ENCODE results near the gene RNF133. TPM values are rescaled to one million over a fixed set of nuclear protein-coding genes. Genes with fewer than 3 reads are reported as not detected.

The RNF133 gene
- total and polyA plus RNA-seq, 2 donors from 2014 or later, result 1.3 TPM; not detected in 1

GRCh38 chr7:122652876-122653275 lies 46.0 kb downstream of the RNF133 start:
- no peak overlapping the region for H3K9ac ChIP-seq (ENCODE audit: low read length in 3 of 3)
- DNase-seq, result no peak
- no peaks in the 10 kb centered on the region for H3K27me3 ChIP-seq (ENCODE audit: control insufficient read depth, insufficient read depth, low read length)
- TF ChIP-seq, protein P1, sequence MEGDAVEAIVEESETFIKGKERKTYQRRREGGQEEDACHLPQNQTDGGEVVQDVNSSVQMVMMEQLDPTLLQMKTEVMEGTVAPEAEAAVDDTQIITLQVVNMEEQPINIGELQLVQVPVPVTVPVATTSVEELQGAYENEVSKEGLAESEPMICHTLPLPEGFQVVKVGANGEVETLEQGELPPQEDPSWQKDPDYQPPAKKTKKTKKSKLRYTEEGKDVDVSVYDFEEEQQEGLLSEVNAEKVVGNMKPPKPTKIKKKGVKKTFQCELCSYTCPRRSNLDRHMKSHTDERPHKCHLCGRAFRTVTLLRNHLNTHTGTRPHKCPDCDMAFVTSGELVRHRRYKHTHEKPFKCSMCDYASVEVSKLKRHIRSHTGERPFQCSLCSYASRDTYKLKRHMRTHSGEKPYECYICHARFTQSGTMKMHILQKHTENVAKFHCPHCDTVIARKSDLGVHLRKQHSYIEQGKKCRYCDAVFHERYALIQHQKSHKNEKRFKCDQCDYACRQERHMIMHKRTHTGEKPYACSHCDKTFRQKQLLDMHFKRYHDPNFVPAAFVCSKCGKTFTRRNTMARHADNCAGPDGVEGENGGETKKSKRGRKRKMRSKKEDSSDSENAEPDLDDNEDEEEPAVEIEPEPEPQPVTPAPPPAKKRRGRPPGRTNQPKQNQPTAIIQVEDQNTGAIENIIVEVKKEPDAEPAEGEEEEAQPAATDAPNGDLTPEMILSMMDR (IDR thresholded peaks at IDR 0.05; ENCODE audit: borderline replicate concordance, extremely low read depth, insufficient read depth), result no peak
- intact Hi-C loops (cut with DNase I), result no loop called here
- no peaks in the 10 kb centered on the region for H3K4me1 ChIP-seq (ENCODE audit: control insufficient read depth in 2 of 3, insufficient read depth in 2 of 3, low read depth in 1 of 3, low read length in 3 of 3)
- no peak for FAIRE-seq
- H3K9me3 ChIP-seq (ENCODE audit: control insufficient read depth in 2 of 3, insufficient read depth in 1 of 3, low read length in 3 of 3), result no peaks in the 10 kb centered on the region
- no peak overlapping the region for H3K27ac ChIP-seq (ENCODE audit: low read depth in 2 of 2, low read length in 2 of 2)
- H3K4me3 ChIP-seq (ENCODE audit: low read length in 3 of 3), result no peak overlapping the region
- no peaks in the 10 kb centered on the region for H3K36me3 ChIP-seq (ENCODE audit: control insufficient read depth in 2 of 3, insufficient read depth in 3 of 3, low read length in 3 of 3)

DNA sequence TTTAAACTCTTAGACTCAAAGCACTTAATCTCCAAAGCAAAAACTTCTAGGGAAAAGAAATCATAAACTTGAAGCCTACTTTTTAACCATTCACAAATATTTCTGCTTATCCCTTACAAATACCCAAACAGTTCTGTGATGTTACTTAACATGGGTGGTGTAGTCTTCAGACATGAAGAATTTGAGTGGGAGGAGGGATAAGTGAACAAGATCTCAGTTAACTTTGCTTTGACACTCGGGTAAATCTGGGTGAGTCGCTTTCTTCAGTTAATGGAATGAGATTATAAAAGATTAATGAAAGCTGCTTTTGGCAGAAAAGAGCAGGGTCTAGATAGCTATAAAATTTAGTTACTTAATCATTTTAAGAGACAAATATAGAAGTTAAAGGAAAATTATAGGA lies 47.5 kb downstream of the RNF133 start:
- H3K36me3 ChIP-seq (ENCODE audit: control insufficient read depth in 2 of 3, insufficient read depth in 3 of 3, low read length in 3 of 3), result no peaks in the 10 kb centered on the region
- H3K9ac ChIP-seq (ENCODE audit: low read length in 3 of 3), result no peak overlapping the region
- H3K27ac ChIP-seq (ENCODE audit: low read depth in 2 of 2, low read length in 2 of 2), result no peak overlapping the region
- H3K4me3 ChIP-seq (ENCODE audit: low read length in 3 of 3), result no peak overlapping the region
- DNase-seq (no peak), FAIRE-seq (no peak)
- TF ChIP-seq, protein P1 (IDR thresholded peaks at IDR 0.05; ENCODE audit: borderline replicate concordance, extremely low read depth, insufficient read depth), result no peak
- intact Hi-C loops (cut with DNase I), result no loop called here
- no peaks in the 10 kb centered on the region for H3K27me3 ChIP-seq (ENCODE audit: control insufficient read depth, insufficient read depth, low read length)
- no peaks in the 10 kb centered on the region for H3K4me1 ChIP-seq (ENCODE audit: control insufficient read depth in 2 of 3, insufficient read depth in 2 of 3, low read depth in 1 of 3, low read length in 3 of 3)
- H3K9me3 ChIP-seq (ENCODE audit: control insufficient read depth in 2 of 3, insufficient read depth in 1 of 3, low read length in 3 of 3), result no peaks in the 10 kb centered on the region

Other genes with a start within 250 kb of the RNF133 start
- 2.2 TPM for gene RNF148, start 3.8 kb upstream of the RNF133 start, total RNA-seq
- gene RNF148, start 3.8 kb upstream of the RNF133 start, polyA plus RNA-seq (ENCODE audit: insufficient read depth, low read depth, low replicate concordance), result 0.41 TPM
- gene CADPS2, start 187.3 kb upstream of the RNF133 start, total RNA-seq, result 33.0 TPM
- 39.9 TPM for gene CADPS2, start 187.3 kb upstream of the RNF133 start, polyA plus RNA-seq (ENCODE audit: insufficient read depth, low read depth, low replicate concordance)

Data from kidney (tissue), 14 donors.